ENCODE data around the gene AHNAK.
A peak's percentile ranks its signal among the peaks of the same experiment; 100 is the strongest.
"Not testable (repeated sequence)": the region's sequence is repeated elsewhere in the genome, so short reads cannot be mapped to it uniquely, and the experiment has no call there.

Gene AHNAK

GRCh38 chr11:62575156-62575555 is 28.6 kb upstream of the AHNAK start:
- H3K4me3 ChIP-seq (ENCODE audit: low read length), result peak overlapping the region; percentile 74
- DNase-seq (ENCODE audit: low read depth), result no peak
- TF ChIP-seq, protein P1, sequence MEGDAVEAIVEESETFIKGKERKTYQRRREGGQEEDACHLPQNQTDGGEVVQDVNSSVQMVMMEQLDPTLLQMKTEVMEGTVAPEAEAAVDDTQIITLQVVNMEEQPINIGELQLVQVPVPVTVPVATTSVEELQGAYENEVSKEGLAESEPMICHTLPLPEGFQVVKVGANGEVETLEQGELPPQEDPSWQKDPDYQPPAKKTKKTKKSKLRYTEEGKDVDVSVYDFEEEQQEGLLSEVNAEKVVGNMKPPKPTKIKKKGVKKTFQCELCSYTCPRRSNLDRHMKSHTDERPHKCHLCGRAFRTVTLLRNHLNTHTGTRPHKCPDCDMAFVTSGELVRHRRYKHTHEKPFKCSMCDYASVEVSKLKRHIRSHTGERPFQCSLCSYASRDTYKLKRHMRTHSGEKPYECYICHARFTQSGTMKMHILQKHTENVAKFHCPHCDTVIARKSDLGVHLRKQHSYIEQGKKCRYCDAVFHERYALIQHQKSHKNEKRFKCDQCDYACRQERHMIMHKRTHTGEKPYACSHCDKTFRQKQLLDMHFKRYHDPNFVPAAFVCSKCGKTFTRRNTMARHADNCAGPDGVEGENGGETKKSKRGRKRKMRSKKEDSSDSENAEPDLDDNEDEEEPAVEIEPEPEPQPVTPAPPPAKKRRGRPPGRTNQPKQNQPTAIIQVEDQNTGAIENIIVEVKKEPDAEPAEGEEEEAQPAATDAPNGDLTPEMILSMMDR (conservative IDR thresholded peaks at IDR 0.05; ENCODE audit: low read depth, low read length), result no peak

- TF ChIP-seq, protein P1 (conservative IDR thresholded peaks at IDR 0.05; ENCODE audit: low read depth, low read length), result no peak
- H3K4me3 ChIP-seq (ENCODE audit: low read length), result peak overlapping the region; percentile 74
- no peak for DNase-seq (ENCODE audit: low read depth)
Measured at GRCh38 chr11:62574363-62575071, 27.9 kb upstream of the AHNAK start.

GRCh38 chr11:62573592-62574362 is 27.2 kb upstream of the AHNAK start, which contains the start of gene EEF1G:
Gene EEF1G, minus strand, starts transcription at chr11:62573891. Its CDS starts 49 bp downstream, at chr11:62573842.
- peak; percentile 99 for DNase-seq (ENCODE audit: low read depth)
- H3K4me3 ChIP-seq (ENCODE audit: low read length), result peak within 1 kb of the TSS; percentile 85
- TF ChIP-seq, protein P1 (conservative IDR thresholded peaks at IDR 0.05; ENCODE audit: low read depth, low read length), result no peak

DNA sequence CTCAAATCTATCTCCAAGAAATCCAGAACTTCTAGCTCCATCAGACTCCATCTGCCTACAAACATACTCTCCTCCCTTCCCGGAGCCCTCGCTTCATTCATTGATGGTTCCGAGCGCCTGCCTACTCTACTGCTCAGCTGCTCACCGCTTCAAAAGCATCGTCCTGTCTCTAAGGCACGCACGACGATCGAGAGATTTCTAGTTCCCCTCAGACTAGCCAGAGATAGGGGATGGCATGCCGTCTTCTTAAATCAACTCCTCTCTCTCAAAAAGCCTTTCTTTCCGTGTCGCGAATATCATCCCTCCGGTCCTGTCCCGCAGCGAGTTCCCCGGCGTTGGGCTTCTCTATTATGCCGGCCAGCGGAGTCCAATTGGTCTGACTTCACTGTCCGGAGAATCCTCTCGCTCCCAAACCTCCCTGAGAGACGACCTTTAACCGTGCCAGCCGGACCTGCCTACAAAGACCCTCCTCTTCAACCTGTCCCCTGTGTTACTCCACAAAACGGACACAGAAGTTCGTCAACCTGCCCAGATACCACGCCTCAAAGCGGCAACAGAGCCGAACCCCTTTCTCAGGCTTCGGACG is 26.5 kb upstream of the AHNAK start:
- TF ChIP-seq, protein P1 (conservative IDR thresholded peaks at IDR 0.05; ENCODE audit: low read depth, low read length), result no peak
- DNase-seq (ENCODE audit: low read depth), result no peak
- H3K4me3 ChIP-seq (ENCODE audit: low read length), result peak overlapping the region; percentile 85

- TF ChIP-seq, protein P1 (conservative IDR thresholded peaks at IDR 0.05; ENCODE audit: low read depth, low read length), result no peak
- no peak for DNase-seq (ENCODE audit: low read depth)
- peak overlapping the region; percentile 85 for H3K4me3 ChIP-seq (ENCODE audit: low read length)
Measured at GRCh38 chr11:62572431-62572830, 25.8 kb upstream of the AHNAK start.

DNA sequence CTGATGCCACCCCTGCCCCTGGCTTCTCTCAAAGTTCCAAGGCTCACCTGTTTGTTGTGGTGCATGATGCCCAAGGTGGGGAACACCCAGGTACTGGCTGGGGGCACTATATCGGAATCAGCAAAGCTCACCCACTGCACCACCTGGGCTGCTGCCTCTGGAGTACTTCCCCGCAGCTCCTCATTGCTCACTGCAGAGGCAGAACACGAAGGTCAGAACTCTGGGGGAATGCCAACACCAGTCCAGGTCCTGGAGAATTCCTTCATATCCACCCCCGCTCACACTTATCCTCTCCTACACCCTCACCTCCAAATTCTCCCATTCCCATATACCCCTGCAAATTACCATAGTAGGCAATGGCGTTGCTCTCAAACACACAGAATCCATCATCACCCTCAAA is 24.9 kb upstream of the AHNAK start:
- peak overlapping the region; percentile 7 for H3K4me3 ChIP-seq (ENCODE audit: low read length)
- not testable (repeated sequence) for DNase-seq (ENCODE audit: low read depth)

DNA sequence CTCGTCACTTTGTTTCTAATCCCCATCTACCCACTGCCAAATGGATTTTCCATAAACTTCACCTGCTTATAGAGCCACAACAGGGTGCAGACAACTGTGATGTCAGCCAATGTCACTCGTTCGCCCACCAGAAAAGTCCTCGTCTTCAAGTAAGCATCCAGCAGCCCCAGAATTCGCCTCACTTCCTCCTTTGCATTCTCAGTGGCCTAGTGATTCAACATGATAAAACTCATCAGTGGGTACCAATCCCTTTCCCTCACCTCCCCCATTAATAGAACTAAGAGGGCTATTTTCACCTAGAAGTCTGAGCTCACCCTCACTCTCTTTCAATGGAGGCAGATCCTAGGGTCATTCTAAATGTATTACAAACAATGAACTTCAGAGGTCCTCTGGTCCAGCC is 24.3 kb upstream of the AHNAK start:
- DNase-seq (ENCODE audit: low read depth); H3K4me3 ChIP-seq (ENCODE audit: low read length): not testable (repeated sequence)

DNA sequence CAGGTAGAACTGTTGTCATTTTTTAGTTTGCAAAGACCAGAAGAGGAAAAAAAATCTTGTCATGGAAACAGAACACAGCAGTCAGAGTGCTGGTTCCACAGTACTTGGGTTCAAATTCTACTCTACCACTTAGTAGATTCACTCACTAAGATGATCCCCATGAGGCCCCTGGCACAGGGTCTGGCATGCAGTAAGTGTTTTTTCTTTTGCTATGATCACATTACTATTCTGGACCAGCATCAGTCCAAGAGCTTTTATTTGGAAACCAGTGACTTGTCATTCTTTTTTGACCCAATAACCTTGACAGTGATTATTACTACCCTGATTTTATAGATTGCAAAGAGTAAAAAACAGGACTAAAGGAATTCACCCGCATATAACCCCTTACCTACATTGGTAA is 23.0 kb upstream of the AHNAK start:
- DNase-seq (ENCODE audit: low read depth), result no peak
- TF ChIP-seq, protein P1 (conservative IDR thresholded peaks at IDR 0.05; ENCODE audit: low read depth, low read length), result no peak

More for the DNA sequence above, 23.0 kb upstream of the AHNAK start:
- no peak overlapping the region for H3K4me3 ChIP-seq (ENCODE audit: low read length)

Measured in retinal pigment epithelial cell (primary cell).